OCI-LY1 (cell line): ENCODE results near the gene KRT35.

Experiments used
- H2AFZ ChIP-seq: fragments of 200-600 bp; sonication (generic), shearing (Covaris generic); 2 replicates; pipeline ENCODE4 v1.6.0; 2014; ENCODE audit warnings: antibody characterized with exemption, mild to moderate bottlenecking, low read length
- H3F3A ChIP-seq: fragments of 200-600 bp; sonication (generic), shearing (Covaris generic); 2 replicates; pipeline ENCODE4 v1.6.0; 2014; ENCODE audit warnings: mild to moderate bottlenecking, antibody characterized with exemption, low read length, moderate library complexity; ENCODE audit not compliant: insufficient read depth
- H3K27ac ChIP-seq: fragments of 200-600 bp; sonication (generic); 2 replicates; pipeline ENCODE4 v1.5.1; 2014; ENCODE audit warnings: low read length, mixed run types, mild to moderate bottlenecking, low read depth; ENCODE audit not compliant: poor library complexity, severe bottlenecking
- H3K27me3 ChIP-seq: fragments of 200-600 bp; sonication (generic); 2 replicates; pipeline ENCODE4 v1.6.0; 2014; ENCODE audit warnings: antibody characterized with exemption, mild to moderate bottlenecking, low read length, moderate library complexity; ENCODE audit not compliant: insufficient read depth
- H3K36me3 ChIP-seq: fragments of 200-600 bp; sonication (generic); 2 replicates; pipeline ENCODE4 v1.6.1; 2014; ENCODE audit warnings: mild to moderate bottlenecking, antibody characterized with exemption, low read length, moderate library complexity, mixed read lengths; ENCODE audit not compliant: insufficient read depth
- H3K4me1 ChIP-seq: fragments of 200-600 bp; sonication (generic); 2 replicates; pipeline ENCODE4 v1.5.1; 2014; ENCODE audit warnings: mild to moderate bottlenecking, low read length, moderate library complexity; ENCODE audit not compliant: insufficient read depth, severe bottlenecking
- H3K4me2 ChIP-seq: fragments of 200-600 bp; sonication (generic), shearing (Covaris generic); 2 replicates; pipeline ENCODE4 v1.6.1; 2014; ENCODE audit warnings: low read length
- H3K4me3 ChIP-seq: fragments of 200-600 bp; sonication (generic); 2 replicates; pipeline ENCODE4 v1.5.1; 2014; ENCODE audit warnings: low read length, low read depth, mild to moderate bottlenecking, mixed read lengths; ENCODE audit not compliant: poor library complexity, severe bottlenecking
- H3K79me2 ChIP-seq: fragments of 200-600 bp; shearing (Covaris generic); 2 replicates; pipeline ENCODE4 v1.6.1; 2016; ENCODE audit warnings: mixed run types, low read length, mixed read lengths; ENCODE audit not compliant: insufficient read depth
- H3K9ac ChIP-seq: fragments of 200-600 bp; sonication (generic), shearing (Covaris generic); 2 replicates; pipeline ENCODE4 v1.6.1; 2014; ENCODE audit warnings: mild to moderate bottlenecking, low read length, mixed read lengths
- H3K9me2 ChIP-seq: fragments of 200-600 bp; sonication (generic), shearing (Covaris generic); 2 replicates; pipeline ENCODE4 v1.6.1; 2014; ENCODE audit warnings: low read depth, mild to moderate bottlenecking, low read length, mixed read lengths
- H3K9me3 ChIP-seq: fragments of 200-600 bp; shearing (Covaris generic); 2 replicates; pipeline ENCODE4 v1.6.1; 2014; ENCODE audit warnings: low read length, mixed read lengths
- H4K20me1 ChIP-seq: fragments of 200-600 bp; sonication (generic), shearing (Covaris generic); 2 replicates; pipeline ENCODE4 v1.6.0; 2016; ENCODE audit warnings: mild to moderate bottlenecking, low read length; ENCODE audit not compliant: insufficient read depth
- CTCF ChIP-seq: fragments of 200-600 bp; sonication (generic), shearing (Covaris generic); IDR thresholded peaks from 2 replicates; pipeline ENCODE4 v1.5.1; 2017; ENCODE audit warnings: mild to moderate bottlenecking, antibody characterized with exemption, low read length, moderate library complexity, mixed read lengths
- EZH2 ChIP-seq: fragments of 200-600 bp; sonication (generic), shearing (Covaris generic); IDR thresholded peaks from 2 replicates; pipeline ENCODE4 v1.8.0; 2017; ENCODE audit warnings: borderline replicate concordance, mixed run types, mild to moderate bottlenecking, antibody characterized with exemption, low read length, moderate library complexity, mixed read lengths

Gene KRT35

DNA sequence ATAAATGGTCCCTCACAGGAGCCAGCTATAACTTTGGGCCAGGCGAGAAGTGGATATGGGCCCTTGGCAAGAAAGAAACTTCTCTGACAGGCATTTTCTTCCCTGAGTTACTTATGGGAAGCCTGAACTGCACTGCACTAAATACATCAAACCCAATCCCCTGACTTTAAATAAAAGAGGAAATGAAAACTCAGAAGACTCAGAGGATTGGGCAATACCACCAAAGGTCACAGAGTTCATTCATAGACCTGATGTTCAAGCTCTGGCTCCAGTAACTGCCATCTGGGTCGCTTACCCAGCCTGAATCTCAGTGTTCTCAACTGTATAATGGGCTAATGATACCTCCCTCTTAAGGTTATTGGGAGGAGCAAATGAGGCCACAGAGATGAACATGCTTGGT is 815 bp downstream of the KRT35 start:
- H3K27ac ChIP-seq, result no peak overlapping the region
- H2AFZ ChIP-seq, result no peak overlapping the region
- no peaks in the 10 kb centered on the region; the same call in 1 of the 2 replicates for H3K27me3 ChIP-seq
- no peaks in the 10 kb centered on the region for H3K36me3 ChIP-seq
- TF ChIP-seq EZH2 (no peak), CTCF (no peak)
- no peak overlapping the region for H3K9ac ChIP-seq
- H3K4me2 ChIP-seq, result no peak overlapping the region
- no peaks in the 10 kb centered on the region for H3F3A ChIP-seq
- H3K79me2 ChIP-seq, result no peaks in the 10 kb centered on the region
- H3K4me1 ChIP-seq, result no peaks in the 10 kb centered on the region
- no peak overlapping the region for H3K4me3 ChIP-seq
- H4K20me1 ChIP-seq, result no peaks in the 10 kb centered on the region
- no peaks in the 10 kb centered on the region for H3K9me2 ChIP-seq
- H3K9me3 ChIP-seq, result no peaks in the 10 kb centered on the region

DNA sequence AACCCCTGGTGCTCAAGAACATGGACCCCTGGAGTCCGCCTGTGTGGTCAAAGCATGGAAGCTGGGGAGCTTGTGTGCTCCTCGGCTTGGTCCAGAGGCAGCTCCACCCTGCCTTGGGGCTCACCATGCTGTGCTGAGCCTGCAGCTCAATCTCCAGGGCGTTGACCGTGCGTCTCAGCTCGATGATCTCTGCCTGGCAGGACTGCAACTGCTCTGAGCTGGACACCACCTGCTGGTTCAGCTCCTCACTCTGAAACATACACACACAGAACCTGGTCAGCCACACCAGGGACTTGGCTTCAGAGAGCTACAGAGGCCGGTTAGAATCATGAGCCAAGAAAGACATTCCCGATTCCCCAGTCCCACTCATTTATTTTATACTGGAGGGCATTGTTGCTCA is 2.7 kb downstream of the KRT35 start:
- no peaks in the 10 kb centered on the region; the same call in 1 of the 2 replicates for H3K27me3 ChIP-seq
- no peaks in the 10 kb centered on the region for H3K9me2 ChIP-seq
- H3K79me2 ChIP-seq, result no peaks in the 10 kb centered on the region
- H3K27ac ChIP-seq, result no peak overlapping the region
- no peak overlapping the region for H3K4me2 ChIP-seq
- no peaks in the 10 kb centered on the region for H4K20me1 ChIP-seq
- no peak overlapping the region for H3K4me3 ChIP-seq
- no peaks in the 10 kb centered on the region for H3K4me1 ChIP-seq
- TF ChIP-seq CTCF, result no peak
- TF ChIP-seq EZH2, result no peak
- H2AFZ ChIP-seq, result no peak overlapping the region
- H3K9ac ChIP-seq, result no peak overlapping the region
- no peaks in the 10 kb centered on the region for H3K36me3 ChIP-seq
- H3K9me3 ChIP-seq, result no peaks in the 10 kb centered on the region
- no peaks in the 10 kb centered on the region for H3F3A ChIP-seq

GRCh38 chr17:41476866-41477815 is 3.8 kb downstream of the KRT35 start:
- H4K20me1 ChIP-seq, result no peaks in the 10 kb centered on the region
- no peak overlapping the region for H3K9ac ChIP-seq
- H3K36me3 ChIP-seq, result no peaks in the 10 kb centered on the region
- H3F3A ChIP-seq, result no peaks in the 10 kb centered on the region
- H2AFZ ChIP-seq, result no peak overlapping the region
- H3K9me3 ChIP-seq, result no peaks in the 10 kb centered on the region
- H3K27me3 ChIP-seq, result no peaks in the 10 kb centered on the region; the same call in 1 of the 2 replicates
- no peaks in the 10 kb centered on the region for H3K4me1 ChIP-seq
- H3K4me3 ChIP-seq, result no peak overlapping the region
- H3K27ac ChIP-seq, result no peak overlapping the region
- TF ChIP-seq EZH2, result no peak
- no peak for TF ChIP-seq CTCF
- H3K79me2 ChIP-seq, result no peaks in the 10 kb centered on the region
- no peaks in the 10 kb centered on the region for H3K9me2 ChIP-seq
- H3K4me2 ChIP-seq, result no peak overlapping the region
